NCI-H460 (cell line): ENCODE measurements around the gene LDLRAD4. TPM values are rescaled to one million over a fixed set of nuclear protein-coding genes. Genes with fewer than 3 reads are reported as not detected.

ENCODE experiments used
- DNase-seq: peaks from one replicate; pipeline ENCODE4 v3.0.0-alpha.2; 2016; ENCODE audit warnings: low read depth; ENCODE audit errors: extremely low read depth
- total RNA-seq: library from RNA; depleted of rRNA; stranded (reverse); fragments of >200 nt; shearing (Covaris generic); gene quantifications from 2 replicates; pipeline ENCODE4 v1.2.3, GENCODE V29; 2014

Gene LDLRAD4
- total RNA-seq, 1 experiment from 2014 or later, result not detected

GRCh38 chr18:13279181-13280069 is 60.9 kb downstream of the LDLRAD4 start:
- no peak for DNase-seq

- no peak for DNase-seq
Measured at GRCh38 chr18:13280070-13280795, 61.7 kb downstream of the LDLRAD4 start.

- no peak for DNase-seq
Measured at GRCh38 chr18:13281406-13281805, 62.8 kb downstream of the LDLRAD4 start.

GRCh38 chr18:13283746-13284145 is 65.2 kb downstream of the LDLRAD4 start:
- no peak for DNase-seq

GRCh38 chr18:13284330-13285027 is 65.9 kb downstream of the LDLRAD4 start:
- no peak for DNase-seq

GRCh38 chr18:13285874-13286273 is 67.3 kb downstream of the LDLRAD4 start:
- no peak for DNase-seq

GRCh38 chr18:13286456-13287125 is 68.0 kb downstream of the LDLRAD4 start:
- DNase-seq, result no peak

GRCh38 chr18:13287372-13287771 is 68.8 kb downstream of the LDLRAD4 start:
- no peak for DNase-seq

- no peak for DNase-seq
Measured at GRCh38 chr18:13288509-13289133, 70.1 kb downstream of the LDLRAD4 start.

- no peak for DNase-seq
Measured at GRCh38 chr18:13289481-13290205, 71.1 kb downstream of the LDLRAD4 start.

- no peak for DNase-seq
Measured at GRCh38 chr18:13290856-13291271, 72.3 kb downstream of the LDLRAD4 start.

GRCh38 chr18:13291299-13291698 is 72.7 kb downstream of the LDLRAD4 start:
- DNase-seq, result no peak

GRCh38 chr18:13291745-13292447 is 73.3 kb downstream of the LDLRAD4 start:
- no peak for DNase-seq

- no peak for DNase-seq
Measured at GRCh38 chr18:13292736-13293135, 74.2 kb downstream of the LDLRAD4 start.

GRCh38 chr18:13294309-13294708 is 75.7 kb downstream of the LDLRAD4 start:
- DNase-seq, result no peak

- no peak for DNase-seq
Measured at GRCh38 chr18:13295894-13296293, 77.3 kb downstream of the LDLRAD4 start.

- no peak for DNase-seq
Measured at GRCh38 chr18:13296867-13297574, 78.5 kb downstream of the LDLRAD4 start.

GRCh38 chr18:13298262-13298661 is 79.7 kb downstream of the LDLRAD4 start:
- no peak for DNase-seq
